ENCODE results near the gene NACAD.

- TF ChIP-seq POLR2A (IDR thresholded peaks at IDR 0.05): no peak
- TF ChIP-seq, protein P1, sequence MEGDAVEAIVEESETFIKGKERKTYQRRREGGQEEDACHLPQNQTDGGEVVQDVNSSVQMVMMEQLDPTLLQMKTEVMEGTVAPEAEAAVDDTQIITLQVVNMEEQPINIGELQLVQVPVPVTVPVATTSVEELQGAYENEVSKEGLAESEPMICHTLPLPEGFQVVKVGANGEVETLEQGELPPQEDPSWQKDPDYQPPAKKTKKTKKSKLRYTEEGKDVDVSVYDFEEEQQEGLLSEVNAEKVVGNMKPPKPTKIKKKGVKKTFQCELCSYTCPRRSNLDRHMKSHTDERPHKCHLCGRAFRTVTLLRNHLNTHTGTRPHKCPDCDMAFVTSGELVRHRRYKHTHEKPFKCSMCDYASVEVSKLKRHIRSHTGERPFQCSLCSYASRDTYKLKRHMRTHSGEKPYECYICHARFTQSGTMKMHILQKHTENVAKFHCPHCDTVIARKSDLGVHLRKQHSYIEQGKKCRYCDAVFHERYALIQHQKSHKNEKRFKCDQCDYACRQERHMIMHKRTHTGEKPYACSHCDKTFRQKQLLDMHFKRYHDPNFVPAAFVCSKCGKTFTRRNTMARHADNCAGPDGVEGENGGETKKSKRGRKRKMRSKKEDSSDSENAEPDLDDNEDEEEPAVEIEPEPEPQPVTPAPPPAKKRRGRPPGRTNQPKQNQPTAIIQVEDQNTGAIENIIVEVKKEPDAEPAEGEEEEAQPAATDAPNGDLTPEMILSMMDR (IDR thresholded peaks at IDR 0.05): no peak
These were observed 13.0 kb upstream of the NACAD start for GRCh38 chr7:45101748-45102147.
